Thymus (tissue), 11 donors: ENCODE results near the gene THOC1. TPM values are rescaled to one million over a fixed set of nuclear protein-coding genes. Genes with fewer than 3 reads are reported as not detected.

Experiments
- DNase-seq, 9 donors: peaks; one replicate each; pipeline ENCODE4 v3.0.0-alpha.2; 2013; ENCODE audit warnings: low spot score in 9 of 9, low read depth in 6 of 9, missing footprints in 1 of 9
- H3K27ac ChIP-seq, 2 donors: one replicate each; pipeline ENCODE4 v1.5.1; 2013; ENCODE audit warnings: control low read depth in 1 of 2, low read depth in 1 of 2, low read length in 1 of 2, mild to moderate bottlenecking in 1 of 2, moderate library complexity in 1 of 2
- H3K27me3 ChIP-seq, 2 donors: one replicate each; pipeline ENCODE4 v1.5.1; 2013; ENCODE audit warnings: low read length in 1 of 2; ENCODE audit not compliant: control insufficient read depth in 2 of 2, insufficient read depth in 1 of 2
- H3K36me3 ChIP-seq, 2 donors: one replicate each; pipeline ENCODE4 v1.5.1; 2013; ENCODE audit warnings: low read length in 1 of 2, mild to moderate bottlenecking in 1 of 2, moderate library complexity in 1 of 2; ENCODE audit not compliant: control insufficient read depth in 2 of 2, insufficient read depth in 2 of 2
- H3K4me1 ChIP-seq, 2 donors: one replicate each; pipeline ENCODE4 v1.5.1; 2013; ENCODE audit warnings: low read length in 2 of 2; ENCODE audit not compliant: control insufficient read depth in 2 of 2, insufficient read depth in 2 of 2
- H3K4me3 ChIP-seq, 2 donors: one replicate each; pipeline ENCODE4 v1.5.1; 2013; ENCODE audit warnings: low read length in 2 of 2, control low read depth in 1 of 2, mild to moderate bottlenecking in 1 of 2
- H3K9me3 ChIP-seq, 2 donors: one replicate each; pipeline ENCODE4 v1.5.1; 2013; ENCODE audit warnings: low read length in 1 of 2, mild to moderate bottlenecking in 1 of 2; ENCODE audit not compliant: control insufficient read depth in 2 of 2, insufficient read depth in 1 of 2
- WGBS: extraction: QIAGEN DNeasy Blood & Tissue Kit; methylation state at CpG from one replicate; pipeline ENCODE4 v1.1.7; 2013; 5-methylcytosine and 5-hydroxymethylcytosine counted together
- polyA plus RNA-seq: library from polyadenylated mRNA; stranded (reverse); fragments of 200-250 nt; gene quantifications from one replicate; pipeline ENCODE4 v1.2.3, GENCODE V29; 2013
- total RNA-seq: library from RNA; stranded (reverse); fragments of 120-200 nt; gene quantifications from one replicate; pipeline ENCODE4 v1.2.4, GENCODE V29; 2013
- donor health status: healthy.

Gene THOC1
- total and polyA plus RNA-seq, 2 donors = 45.3 to 90.5 TPM

GRCh38 chr18:245282-245847 is 22.5 kb downstream of the THOC1 start:
- H3K27ac ChIP-seq = no peak overlapping the region
- no peaks in the 10 kb centered on the region for H3K27me3 ChIP-seq
- no peaks in the 10 kb centered on the region for H3K9me3 ChIP-seq
- H3K36me3 ChIP-seq = peaks cover 16 to 47% of the 10 kb centered on the region in 2 donors
- H3K4me1 ChIP-seq = no peaks in the 10 kb centered on the region
- no peak overlapping the region for H3K4me3 ChIP-seq
- WGBS = over 99% methylated on average over 2 of the region's 2 CpGs
- DNase-seq = no peak

GRCh38 chr18:240175-240574 is 27.7 kb downstream of the THOC1 start:
- Histone ChIP-seq H3K4me1 (no peaks in the 10 kb centered on the region), H3K4me3 (no peak overlapping the region), H3K27ac (no peak overlapping the region), H3K9me3 (no peaks in the 10 kb centered on the region), H3K36me3 (peaks cover 8 to 25% of the 10 kb centered on the region in 2 donors), H3K27me3 (no peaks in the 10 kb centered on the region)
- no peak for DNase-seq
- whole genome bisulfite sequencing = 99% methylated on average over 1 of the region's 1 CpG

- WGBS = 99% methylated on average over 1 of the region's 1 CpG
- Histone ChIP-seq H3K9me3 (no peaks in the 10 kb centered on the region), H3K27ac (no peak overlapping the region), H3K4me3 (no peak overlapping the region), H3K27me3 (no peaks in the 10 kb centered on the region), H3K4me1 (no peaks in the 10 kb centered on the region), H3K36me3 (no peaks in the 10 kb centered on the region)
- DNase-seq = no peak
These were observed 36.3 kb downstream of the THOC1 start for GRCh38 chr18:231563-231962.

GRCh38 chr18:228586-228985 is 39.3 kb downstream of the THOC1 start:
- no peaks in the 10 kb centered on the region for H3K27me3 ChIP-seq
- no peak overlapping the region for H3K4me3 ChIP-seq
- no peak for DNase-seq
- H3K27ac ChIP-seq = no peak overlapping the region
- 96% methylated on average over 1 of the region's 1 CpG for WGBS
- H3K9me3 ChIP-seq = no peaks in the 10 kb centered on the region
- no peaks in the 10 kb centered on the region for H3K4me1 ChIP-seq
- H3K36me3 ChIP-seq = peaks cover 8 to 11% of the 10 kb centered on the region in 2 donors

- Histone ChIP-seq H3K27me3 (no peaks in the 10 kb centered on the region), H3K36me3 (peaks cover 8 to 16% of the 10 kb centered on the region in 2 donors), H3K9me3 (no peaks in the 10 kb centered on the region), H3K4me3 (no peak overlapping the region), H3K4me1 (no peaks in the 10 kb centered on the region), H3K27ac (no peak overlapping the region)
- 96% methylated on average over 4 of the region's 4 CpGs for WGBS
- DNase-seq = no peak
These were observed 39.9 kb downstream of the THOC1 start for GRCh38 chr18:227902-228301.

- Histone ChIP-seq H3K36me3 (peaks cover 8 to 20% of the 10 kb centered on the region in 2 donors), H3K9me3 (no peaks in the 10 kb centered on the region), H3K27me3 (no peaks in the 10 kb centered on the region), H3K27ac (no peak overlapping the region), H3K4me3 (no peak overlapping the region), H3K4me1 (no peaks in the 10 kb centered on the region)
- no peak for DNase-seq
- WGBS = 98% methylated on average over 6 of the region's 6 CpGs
These were observed 40.5 kb downstream of the THOC1 start for GRCh38 chr18:227374-227773.

- peaks cover 8 to 23% of the 10 kb centered on the region in 2 donors for H3K36me3 ChIP-seq
- WGBS = 98% methylated on average over 4 of the region's 4 CpGs
- no peak overlapping the region for H3K27ac ChIP-seq
- no peaks in the 10 kb centered on the region for H3K27me3 ChIP-seq
- no peaks in the 10 kb centered on the region for H3K9me3 ChIP-seq
- H3K4me1 ChIP-seq = no peaks in the 10 kb centered on the region
- H3K4me3 ChIP-seq = no peak overlapping the region
- no peak for DNase-seq
These were observed 42.1 kb downstream of the THOC1 start for GRCh38 chr18:225745-226144.

- no peaks in the 10 kb centered on the region for H3K4me1 ChIP-seq
- H3K9me3 ChIP-seq = no peaks in the 10 kb centered on the region
- H3K4me3 ChIP-seq = no peak overlapping the region
- no peak for DNase-seq
- no peak overlapping the region for H3K27ac ChIP-seq
- no peaks in the 10 kb centered on the region for H3K27me3 ChIP-seq
- H3K36me3 ChIP-seq = peaks cover 11 to 48% of the 10 kb centered on the region in 2 donors
These were observed 47.1 kb downstream of the THOC1 start for GRCh38 chr18:220708-221107.

GRCh38 chr18:217532-218336 is 50.1 kb downstream of the THOC1 start:
- H3K27me3 ChIP-seq = no peaks in the 10 kb centered on the region
- 95% methylated on average over 5 of the region's 5 CpGs for WGBS
- H3K4me3 ChIP-seq = no peak overlapping the region
- no peaks in the 10 kb centered on the region for H3K4me1 ChIP-seq
- DNase-seq = no peak
- H3K9me3 ChIP-seq = no peaks in the 10 kb centered on the region
- H3K27ac ChIP-seq = no peak overlapping the region
- peaks cover 23 to 54% of the 10 kb centered on the region in 2 donors for H3K36me3 ChIP-seq
